ENCODE data around the gene CDC42BPA.

Gene CDC42BPA

DNA sequence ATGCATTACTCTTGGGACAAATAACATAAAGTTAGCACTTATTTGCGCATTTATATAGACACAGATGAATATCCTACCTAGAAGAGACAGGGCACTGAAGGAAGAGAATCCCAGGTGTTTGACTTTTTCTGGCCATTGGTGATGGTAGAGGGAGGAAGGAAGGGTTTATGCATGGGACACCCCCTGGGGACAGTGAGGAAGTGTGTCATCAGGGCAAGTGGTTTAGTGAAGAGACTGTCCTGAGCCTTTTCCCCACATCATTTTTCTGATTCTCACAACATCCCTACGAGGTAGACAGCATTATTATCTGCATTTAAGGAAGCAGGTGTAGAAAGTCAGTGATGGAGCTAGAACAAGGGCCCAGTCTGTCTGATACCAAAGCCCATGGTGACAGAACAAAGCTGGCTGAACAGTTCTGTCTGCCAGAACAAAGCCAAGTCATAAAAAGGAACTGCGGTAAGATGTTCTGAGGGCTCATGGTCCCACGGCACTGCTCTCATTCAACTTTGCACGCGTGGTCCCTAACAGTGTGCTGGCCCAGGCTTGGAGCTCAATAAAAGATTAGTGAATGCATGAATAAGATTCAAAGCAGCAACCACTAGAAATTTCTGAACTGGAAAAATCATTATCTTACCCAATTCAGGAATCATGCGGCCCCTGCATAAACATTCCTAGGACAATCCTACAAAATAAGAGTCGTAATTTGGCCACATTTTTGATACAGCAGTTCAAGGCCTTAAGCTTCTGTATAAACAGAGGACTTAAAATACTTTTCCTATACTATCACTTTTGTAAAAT lies 12.2 kb upstream of the CDC42BPA start:
- FAIRE-seq = no peak
- no peak for DNase-seq (ENCODE audit: insufficient read length, low spot score)
- TF ChIP-seq, protein P1, sequence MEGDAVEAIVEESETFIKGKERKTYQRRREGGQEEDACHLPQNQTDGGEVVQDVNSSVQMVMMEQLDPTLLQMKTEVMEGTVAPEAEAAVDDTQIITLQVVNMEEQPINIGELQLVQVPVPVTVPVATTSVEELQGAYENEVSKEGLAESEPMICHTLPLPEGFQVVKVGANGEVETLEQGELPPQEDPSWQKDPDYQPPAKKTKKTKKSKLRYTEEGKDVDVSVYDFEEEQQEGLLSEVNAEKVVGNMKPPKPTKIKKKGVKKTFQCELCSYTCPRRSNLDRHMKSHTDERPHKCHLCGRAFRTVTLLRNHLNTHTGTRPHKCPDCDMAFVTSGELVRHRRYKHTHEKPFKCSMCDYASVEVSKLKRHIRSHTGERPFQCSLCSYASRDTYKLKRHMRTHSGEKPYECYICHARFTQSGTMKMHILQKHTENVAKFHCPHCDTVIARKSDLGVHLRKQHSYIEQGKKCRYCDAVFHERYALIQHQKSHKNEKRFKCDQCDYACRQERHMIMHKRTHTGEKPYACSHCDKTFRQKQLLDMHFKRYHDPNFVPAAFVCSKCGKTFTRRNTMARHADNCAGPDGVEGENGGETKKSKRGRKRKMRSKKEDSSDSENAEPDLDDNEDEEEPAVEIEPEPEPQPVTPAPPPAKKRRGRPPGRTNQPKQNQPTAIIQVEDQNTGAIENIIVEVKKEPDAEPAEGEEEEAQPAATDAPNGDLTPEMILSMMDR (IDR thresholded peaks at IDR 0.05; ENCODE audit: insufficient read depth, missing control alignments) = no peak

DNA sequence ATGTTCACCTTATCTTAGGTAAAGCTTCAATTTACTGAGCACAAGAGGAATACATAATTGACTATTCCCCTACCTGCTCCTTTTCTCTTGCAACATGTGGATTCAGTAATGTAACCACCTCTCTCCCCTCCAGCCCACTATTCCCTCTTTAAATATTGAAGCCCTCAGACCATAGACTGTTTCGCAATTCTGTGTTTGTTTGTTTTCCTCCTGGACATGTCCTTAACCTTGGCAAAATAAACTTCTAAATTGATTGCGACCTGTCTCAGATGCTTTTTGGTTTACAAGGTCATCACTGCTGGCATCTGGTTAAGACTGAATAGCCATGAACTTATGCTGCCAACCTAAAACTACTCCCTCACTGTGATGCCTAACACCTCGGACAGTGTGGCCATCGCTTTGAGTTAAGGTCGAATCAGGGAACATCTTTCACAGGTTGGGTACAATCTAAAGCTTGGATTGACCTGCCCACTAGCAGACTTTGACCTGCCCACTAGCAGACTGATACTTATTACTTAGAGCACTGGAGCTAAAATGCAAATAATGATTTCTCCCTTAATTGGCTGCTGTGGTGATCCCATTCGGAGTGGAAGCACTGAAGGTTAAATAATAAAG lies 10.2 kb upstream of the CDC42BPA start:
- DNase-seq (ENCODE audit: insufficient read length, low spot score) (no peak), FAIRE-seq (no peak)
- TF ChIP-seq, protein P1 (IDR thresholded peaks at IDR 0.05; ENCODE audit: insufficient read depth, missing control alignments) = no peak

GRCh38 chr1:227325156-227325555 lies 6.9 kb upstream of the CDC42BPA start:
- DNase-seq (ENCODE audit: insufficient read length, low spot score) (no peak), FAIRE-seq (no peak)
- TF ChIP-seq, protein P1 (IDR thresholded peaks at IDR 0.05; ENCODE audit: insufficient read depth, missing control alignments) = no peak

DNA sequence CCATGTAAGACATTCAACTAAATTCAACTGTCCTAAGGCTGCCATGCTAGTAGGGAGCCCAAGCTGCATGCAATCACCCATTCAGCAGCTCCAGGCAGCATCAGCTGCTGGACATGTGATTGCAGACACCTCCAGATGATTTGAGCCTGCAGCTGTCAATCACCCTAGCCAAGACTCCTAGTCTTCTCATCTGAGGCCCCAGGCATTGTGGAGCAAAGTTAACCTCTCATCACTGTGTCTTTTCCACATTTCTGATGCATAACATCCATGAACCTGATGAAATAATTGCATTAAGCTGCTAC lies 5.6 kb upstream of the CDC42BPA start:
- TF ChIP-seq, protein P1 (IDR thresholded peaks at IDR 0.05; ENCODE audit: insufficient read depth, missing control alignments) = no peak
- no peak for FAIRE-seq

GRCh38 chr1:227323171-227323966 lies 5.1 kb upstream of the CDC42BPA start:
- DNase-seq (ENCODE audit: insufficient read length, low spot score) (no peak), FAIRE-seq (peak; percentile 35)
- TF ChIP-seq, protein P1 (IDR thresholded peaks at IDR 0.05; ENCODE audit: insufficient read depth, missing control alignments) = no peak

More for the DNA sequence above, 5.6 kb upstream of the CDC42BPA start:
- DNase-seq (ENCODE audit: insufficient read length, low spot score) = no peak

GRCh38 chr1:227322376-227322775 lies 4.1 kb upstream of the CDC42BPA start:
- TF ChIP-seq, protein P1 (IDR thresholded peaks at IDR 0.05; ENCODE audit: insufficient read depth, missing control alignments) = no peak

More at GRCh38 chr1:227322376-227322775, 4.1 kb upstream of the CDC42BPA start:
- DNase-seq (ENCODE audit: insufficient read length, low spot score) (no peak), FAIRE-seq (no peak)
